ENCODE measurements around the gene UGT1A9. TPM values are rescaled to one million over a fixed set of nuclear protein-coding genes. Genes with fewer than 3 reads are reported as not detected.

The UGT1A9 gene
- total RNA-seq, 1 donor from 2014 or later, result not detected

GRCh38 chr2:233764264-233764663, 92.6 kb downstream of the UGT1A9 start:
- Mint-ChIP-seq H3K4me1 (ENCODE audit: low read depth, unreplicated experiment) (no peaks in the 10 kb centered on the region), H3K36me3 (ENCODE audit: unreplicated experiment) (no peaks in the 10 kb centered on the region), H3K4me3 (ENCODE audit: unreplicated experiment) (no peak overlapping the region), H3K27me3 (ENCODE audit: unreplicated experiment) (peaks cover 3% of the 10 kb centered on the region), H3K27ac (ENCODE audit: unreplicated experiment) (no peak overlapping the region), H3K9me3 (ENCODE audit: unreplicated experiment) (no peaks in the 10 kb centered on the region)
- no peak for DNase-seq
- TF ChIP-seq CTCF (IDR thresholded peaks at IDR 0.05; ENCODE audit: partially characterized antibody, unreplicated experiment), result no peak

GRCh38 chr2:233764761-233765160, 93.1 kb downstream of the UGT1A9 start:
- no peak overlapping the region for H3K27ac Mint-ChIP-seq (ENCODE audit: unreplicated experiment)
- no peaks in the 10 kb centered on the region for H3K9me3 Mint-ChIP-seq (ENCODE audit: unreplicated experiment)
- no peaks in the 10 kb centered on the region for H3K4me1 Mint-ChIP-seq (ENCODE audit: low read depth, unreplicated experiment)
- no peak for DNase-seq
- TF ChIP-seq CTCF (IDR thresholded peaks at IDR 0.05; ENCODE audit: partially characterized antibody, unreplicated experiment), result no peak
- no peak overlapping the region for H3K4me3 Mint-ChIP-seq (ENCODE audit: unreplicated experiment)
- peaks cover 3% of the 10 kb centered on the region for H3K27me3 Mint-ChIP-seq (ENCODE audit: unreplicated experiment)
- H3K36me3 Mint-ChIP-seq (ENCODE audit: unreplicated experiment), result no peaks in the 10 kb centered on the region

- no peak for DNase-seq
- Mint-ChIP-seq H3K36me3 (ENCODE audit: unreplicated experiment) (no peaks in the 10 kb centered on the region), H3K27ac (ENCODE audit: unreplicated experiment) (no peak overlapping the region), H3K27me3 (ENCODE audit: unreplicated experiment) (no peaks in the 10 kb centered on the region), H3K9me3 (ENCODE audit: unreplicated experiment) (no peaks in the 10 kb centered on the region), H3K4me3 (ENCODE audit: unreplicated experiment) (no peak overlapping the region), H3K4me1 (ENCODE audit: low read depth, unreplicated experiment) (no peaks in the 10 kb centered on the region)
- TF ChIP-seq CTCF (IDR thresholded peaks at IDR 0.05; ENCODE audit: partially characterized antibody, unreplicated experiment), result no peak
These were observed 94.7 kb downstream of the UGT1A9 start for GRCh38 chr2:233766416-233766815.

GRCh38 chr2:233768076-233768475, 96.4 kb downstream of the UGT1A9 start:
- TF ChIP-seq CTCF (IDR thresholded peaks at IDR 0.05; ENCODE audit: partially characterized antibody, unreplicated experiment), result no peak
- Mint-ChIP-seq H3K4me1 (ENCODE audit: low read depth, unreplicated experiment) (no peaks in the 10 kb centered on the region), H3K36me3 (ENCODE audit: unreplicated experiment) (no peaks in the 10 kb centered on the region), H3K9me3 (ENCODE audit: unreplicated experiment) (no peaks in the 10 kb centered on the region), H3K27me3 (ENCODE audit: unreplicated experiment) (no peaks in the 10 kb centered on the region), H3K4me3 (ENCODE audit: unreplicated experiment) (no peak overlapping the region), H3K27ac (ENCODE audit: unreplicated experiment) (no peak overlapping the region)
- no peak for DNase-seq

- TF ChIP-seq CTCF (IDR thresholded peaks at IDR 0.05; ENCODE audit: partially characterized antibody, unreplicated experiment), result no peak
- H3K4me1 Mint-ChIP-seq (ENCODE audit: low read depth, unreplicated experiment), result no peaks in the 10 kb centered on the region
- H3K27me3 Mint-ChIP-seq (ENCODE audit: unreplicated experiment), result no peaks in the 10 kb centered on the region
- H3K9me3 Mint-ChIP-seq (ENCODE audit: unreplicated experiment), result no peaks in the 10 kb centered on the region
- no peak for DNase-seq
- no peak overlapping the region for H3K4me3 Mint-ChIP-seq (ENCODE audit: unreplicated experiment)
- no peak overlapping the region for H3K27ac Mint-ChIP-seq (ENCODE audit: unreplicated experiment)
- H3K36me3 Mint-ChIP-seq (ENCODE audit: unreplicated experiment), result no peaks in the 10 kb centered on the region
These were observed 97.6 kb downstream of the UGT1A9 start for GRCh38 chr2:233769260-233769659.

Data from glutamatergic neuron (in vitro differentiated cells).